ENCODE measurements around the gene RETNLB.

DNA sequence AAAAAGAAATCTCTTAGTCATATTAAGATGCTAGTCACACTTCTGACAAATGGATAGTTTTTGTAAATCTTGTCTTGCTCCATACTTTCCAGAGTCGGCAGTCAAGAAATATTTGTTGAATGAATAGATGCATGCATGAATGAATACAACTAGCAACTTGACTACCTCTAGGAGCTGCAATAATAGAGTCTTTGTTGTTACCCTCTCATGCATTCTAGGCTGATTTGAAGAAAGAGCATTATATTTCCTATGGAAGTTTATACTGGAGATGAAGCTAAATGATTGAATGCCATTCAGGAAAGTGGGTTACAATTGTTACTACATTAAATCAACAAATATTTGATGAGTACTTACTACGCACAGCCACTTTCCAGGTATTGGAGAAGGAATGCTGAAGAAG lies 47.2 kb upstream of the RETNLB start:
- no peak for TF ChIP-seq HDGF (IDR thresholded peaks at IDR 0.05; ENCODE audit: borderline replicate concordance)
- TF ChIP-seq NFRKB (IDR thresholded peaks at IDR 0.05), result no peak
- no peak for TF ChIP-seq ELF4 (IDR thresholded peaks at IDR 0.05)
- no peak for TF ChIP-seq PKNOX1 (IDR thresholded peaks at IDR 0.05)
- TF ChIP-seq ARNT (IDR thresholded peaks at IDR 0.05), result no peak
- TF ChIP-seq FOXA1 (IDR thresholded peaks at IDR 0.05), result no peak
